GF-D8 (cell line): ENCODE results near the gene HSD17B2.
A peak's percentile ranks its signal among the peaks of the same experiment; 100 is the strongest.
"Not testable (repeated sequence)": the region's sequence is repeated elsewhere in the genome, so short reads cannot be mapped to it uniquely, and the experiment has no call there.

Experiments used
- DNase-seq: peaks from one replicate; lab custom pipeline; 2025; lab: John Stamatoyannopoulos, UW

The HSD17B2 gene

DNA sequence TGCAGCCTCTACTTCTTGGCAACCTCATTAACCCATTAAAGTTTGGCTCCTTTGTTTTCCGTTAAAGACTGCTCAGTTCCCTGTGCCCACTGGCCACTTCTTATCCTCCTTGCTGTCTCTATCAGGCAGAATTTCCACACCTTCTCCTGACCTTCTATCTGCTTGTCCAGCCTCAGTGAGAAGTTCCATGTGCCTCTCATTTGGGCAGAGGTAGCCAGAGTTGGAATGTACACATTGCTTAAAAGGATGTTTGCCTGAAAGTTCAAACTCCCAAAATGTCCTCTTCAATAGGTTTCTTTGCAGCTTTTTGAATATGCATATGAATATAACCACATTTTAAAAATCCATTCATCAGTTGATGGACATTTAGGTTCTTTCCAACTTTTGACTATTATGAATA lies 47.0 kb downstream of the HSD17B2 start:
- DNase-seq, result no peak

DNA sequence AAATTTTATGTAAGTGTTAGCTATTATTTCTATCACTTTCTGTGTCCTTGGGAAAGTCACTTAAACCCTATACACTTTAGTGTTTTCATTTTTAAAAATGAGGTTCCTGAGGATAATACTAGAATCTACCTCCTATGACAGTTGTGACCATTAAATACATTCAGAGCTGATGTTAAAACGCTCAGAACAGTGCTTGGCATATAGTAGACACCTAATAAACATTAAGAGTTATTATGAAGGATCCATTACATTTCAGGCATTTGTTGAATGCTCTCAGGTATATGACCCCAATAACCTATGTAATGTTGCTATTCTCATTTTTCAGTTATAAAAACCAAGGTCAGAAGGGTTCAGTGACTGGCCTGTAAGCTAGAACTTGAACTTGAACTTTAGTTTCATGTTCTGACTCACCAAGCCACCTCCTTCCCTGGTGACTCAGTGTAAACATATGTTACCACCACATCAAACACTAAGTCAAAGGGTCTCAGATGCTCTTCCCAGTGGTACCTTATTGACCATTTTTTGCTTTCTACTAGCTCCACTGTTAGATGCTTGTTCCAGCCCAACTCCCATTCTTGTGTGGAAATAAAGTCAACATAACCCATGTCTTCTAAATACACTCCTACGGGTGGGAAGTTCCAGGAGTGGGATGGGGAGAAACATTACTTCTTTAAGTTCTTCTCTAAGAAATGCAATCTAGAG lies 47.6 kb downstream of the HSD17B2 start:
- no peak for DNase-seq

DNA sequence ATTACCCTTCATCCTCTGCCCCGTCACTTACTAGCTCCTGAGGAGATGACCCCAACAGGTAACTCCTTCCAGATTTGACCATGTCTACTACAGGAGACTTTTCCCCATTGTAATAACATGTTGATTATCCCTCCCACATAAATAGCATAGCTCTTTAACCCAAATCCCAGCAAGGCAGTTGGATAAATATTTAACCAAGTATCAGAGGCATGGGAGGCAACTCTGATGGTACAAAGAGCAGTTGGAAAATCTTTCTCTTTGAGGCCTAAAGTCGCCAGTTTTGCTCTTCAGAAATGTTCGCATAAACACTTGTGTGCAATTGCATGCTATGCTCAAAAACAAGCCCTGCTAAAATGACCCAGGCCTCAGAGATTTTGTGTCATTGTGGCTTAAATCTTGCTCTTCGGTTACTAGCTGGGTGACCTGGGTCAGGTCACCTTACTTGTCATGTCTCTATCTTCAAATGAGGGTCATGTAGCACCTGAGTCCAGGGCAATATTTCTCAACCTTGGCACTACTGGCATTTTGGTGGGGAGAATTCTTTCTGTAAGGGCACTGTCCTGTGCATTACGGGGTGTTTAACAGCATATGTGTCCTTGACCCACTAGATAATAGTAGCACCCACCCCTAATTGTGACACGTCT lies 48.8 kb downstream of the HSD17B2 start:
- no peak for DNase-seq

DNA sequence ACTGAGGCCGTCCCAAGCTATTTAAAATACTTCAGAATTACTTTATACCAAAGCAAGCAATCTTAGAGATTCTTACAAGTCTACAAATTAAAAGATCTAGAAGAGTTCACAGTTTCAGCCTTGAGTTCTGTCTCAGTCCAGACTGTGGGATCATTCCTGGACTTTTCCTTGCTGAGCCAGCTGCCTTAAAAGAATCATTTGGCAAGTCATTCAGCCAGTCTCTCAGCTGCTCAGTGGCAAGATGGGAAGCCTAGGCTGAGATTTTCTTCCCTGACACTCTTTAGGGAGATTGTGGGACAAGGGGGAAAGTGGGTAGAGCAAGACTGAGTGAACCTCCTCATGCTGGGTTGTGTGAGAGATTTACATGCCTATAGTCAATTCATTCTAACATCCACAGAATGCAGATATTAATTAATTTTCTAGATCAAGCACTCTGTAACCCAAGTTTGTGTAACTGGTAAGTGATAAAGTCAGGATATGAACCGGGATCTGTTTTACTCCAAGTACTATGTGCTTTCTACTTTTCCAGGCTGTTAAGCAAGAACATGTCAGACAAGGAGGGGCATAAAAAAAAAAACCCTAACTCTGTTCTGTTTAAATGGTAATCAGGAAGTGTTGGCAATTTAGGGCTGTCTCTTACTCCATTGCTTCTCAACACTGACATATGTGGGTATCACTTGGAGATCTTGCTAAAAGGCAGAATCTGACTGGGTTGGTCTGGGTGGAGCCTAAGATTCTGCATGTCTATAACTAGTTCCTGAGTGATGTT lies 50.1 kb downstream of the HSD17B2 start:
- DNase-seq, result no peak

DNA sequence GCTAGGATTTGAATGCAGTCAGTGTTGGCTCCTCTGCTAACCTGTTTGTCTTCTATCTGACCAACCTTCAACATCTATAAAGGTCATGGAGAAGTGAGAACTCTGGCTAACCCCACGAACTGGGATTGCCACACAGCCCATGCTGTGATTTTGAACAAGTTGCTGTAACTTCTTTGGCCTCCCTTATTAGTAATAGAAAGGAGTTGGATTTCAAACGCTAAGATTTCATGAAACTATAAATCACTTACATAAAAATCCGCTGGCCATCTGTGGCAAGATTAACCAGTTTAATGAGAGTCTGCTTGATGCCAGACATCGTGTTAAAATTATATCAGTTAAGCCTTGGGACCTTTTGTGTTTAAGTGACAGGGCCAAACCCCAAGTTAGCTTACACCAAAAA lies 53.4 kb downstream of the HSD17B2 start:
- no peak for DNase-seq

DNA sequence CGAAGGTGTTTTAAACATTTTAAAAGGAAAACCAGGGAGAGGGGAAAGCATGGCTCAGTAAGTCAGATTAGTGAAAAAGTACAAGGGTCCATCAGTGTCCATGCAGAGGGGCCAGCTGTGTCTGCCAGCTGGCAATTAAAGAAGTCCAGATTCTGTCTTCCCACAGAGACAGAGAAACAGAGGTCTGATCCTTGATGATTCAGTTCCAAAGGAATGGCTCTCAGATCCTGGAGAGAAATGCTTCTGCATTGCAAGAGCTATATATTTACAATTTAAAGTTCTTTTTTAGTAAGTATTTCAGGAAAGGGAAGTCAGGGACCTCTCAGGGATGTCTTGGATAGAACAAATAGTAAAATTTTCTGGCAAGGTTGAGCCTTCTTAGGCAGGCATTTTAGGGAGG lies 56.2 kb downstream of the HSD17B2 start:
- no peak for DNase-seq

DNA sequence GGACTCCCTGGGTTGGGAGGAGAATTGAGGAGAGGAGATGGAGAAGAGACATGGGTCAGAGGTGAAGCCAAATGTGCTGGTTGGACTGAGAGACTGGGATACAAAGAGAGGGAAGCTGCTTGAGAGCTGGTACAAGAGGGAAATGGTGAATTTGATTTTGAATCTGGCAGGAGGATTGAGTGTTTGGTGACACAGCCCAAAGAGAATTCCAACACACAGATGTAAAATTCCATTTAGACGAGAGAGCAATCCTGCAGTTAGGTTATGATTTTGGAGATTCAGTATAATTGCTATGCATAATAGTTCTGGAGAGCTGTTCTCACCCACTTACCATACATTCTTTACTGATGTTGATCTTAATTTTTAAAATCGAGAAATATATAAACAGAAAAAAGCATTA lies 57.7 kb downstream of the HSD17B2 start:
- no peak for DNase-seq

DNA sequence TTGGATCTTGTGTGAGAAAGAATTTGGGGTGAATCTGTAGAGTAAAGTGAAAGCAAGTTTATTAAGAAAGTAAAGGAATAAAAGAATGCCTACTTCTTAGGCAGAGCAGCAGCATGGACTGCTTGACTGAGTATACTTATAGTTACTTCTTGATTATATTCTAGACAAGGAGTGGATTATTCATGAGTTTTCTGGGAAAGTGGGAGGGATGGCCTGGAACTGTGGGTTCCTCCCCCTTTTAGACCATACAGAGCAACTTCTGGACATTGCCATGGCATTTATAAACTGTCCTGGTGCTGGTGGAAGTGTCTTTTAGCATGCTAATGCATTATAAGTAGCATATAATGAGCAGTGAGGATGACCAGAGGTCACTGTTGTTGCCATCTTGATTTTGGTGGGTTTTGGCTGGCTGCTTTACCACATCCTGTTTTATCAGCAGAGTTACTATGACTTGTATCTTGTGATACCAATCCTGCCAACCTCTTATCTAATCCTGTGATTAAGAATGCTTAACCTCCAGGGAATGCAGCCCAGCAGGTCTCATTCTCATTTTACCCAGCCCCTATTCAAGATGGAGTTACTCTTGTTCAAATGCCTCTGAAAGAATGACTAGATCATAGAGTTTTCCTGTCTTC lies 58.7 kb downstream of the HSD17B2 start:
- DNase-seq, result no peak

DNA sequence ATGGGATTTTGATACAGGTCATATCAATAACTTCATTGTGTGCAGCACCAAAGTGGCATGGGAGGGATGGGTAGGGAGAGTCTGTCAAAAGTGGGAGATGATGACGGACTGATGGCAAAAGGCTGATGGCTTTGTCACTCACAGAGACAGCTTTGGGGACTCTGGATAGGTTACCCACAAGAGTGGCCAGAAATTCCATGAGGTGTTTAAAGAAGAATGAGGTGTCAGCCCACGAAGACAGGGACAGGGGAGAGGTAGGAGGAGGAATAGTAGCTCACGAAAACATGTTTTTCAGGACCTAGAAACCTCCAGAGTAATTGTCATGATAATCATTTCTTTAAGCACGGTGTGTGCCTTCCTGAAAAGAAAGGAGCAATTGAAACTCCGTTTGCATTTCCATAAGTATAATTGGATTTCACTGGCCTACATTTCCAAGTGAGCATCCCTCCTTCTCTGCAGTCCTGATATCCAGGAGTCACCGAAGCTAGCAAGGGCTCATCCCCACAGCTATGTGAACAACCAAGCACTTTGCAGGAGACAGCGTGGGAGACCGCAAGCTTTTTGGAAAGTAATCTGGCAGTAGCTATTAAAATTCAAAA lies 60.0 kb downstream of the HSD17B2 start:
- no peak for DNase-seq

DNA sequence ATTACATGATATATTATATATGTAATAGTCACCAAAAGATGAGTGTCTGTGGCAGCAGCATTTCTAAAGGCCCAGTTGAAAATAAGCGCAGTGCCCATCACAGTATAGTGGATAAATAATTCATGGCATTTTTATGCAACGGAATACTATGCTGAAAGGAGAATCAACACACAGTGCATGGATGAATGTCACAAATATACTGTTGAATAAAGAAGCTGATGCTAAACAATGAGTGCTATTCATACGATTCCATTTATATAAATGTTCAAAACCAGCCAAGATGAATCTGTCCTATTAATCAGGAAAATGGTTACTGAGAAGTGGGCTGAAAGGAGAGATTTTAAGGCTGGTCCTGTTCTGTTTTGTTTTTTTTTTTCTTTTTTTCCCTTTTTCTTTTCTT lies 61.6 kb downstream of the HSD17B2 start:
- DNase-seq, result no peak

DNA sequence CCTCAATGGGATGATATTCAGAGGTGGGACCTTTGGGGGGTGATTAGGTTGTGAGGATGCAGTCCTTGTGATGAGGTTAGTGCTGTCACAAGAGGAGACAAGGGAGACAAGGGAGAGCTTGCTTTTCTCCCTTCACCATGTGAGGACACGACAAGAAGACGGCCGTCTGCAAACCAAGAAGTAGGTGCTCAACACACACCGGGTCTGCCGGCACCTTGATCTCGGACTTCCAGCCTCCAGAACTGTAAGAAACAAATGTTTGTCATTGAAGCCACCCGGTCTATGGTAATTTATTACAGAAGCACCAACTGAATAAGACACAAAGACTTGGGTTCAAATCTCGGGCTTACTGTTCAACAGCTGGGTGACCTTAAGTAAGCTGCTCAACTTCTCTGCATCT lies 70.1 kb downstream of the HSD17B2 start:
- no peak for DNase-seq

DNA sequence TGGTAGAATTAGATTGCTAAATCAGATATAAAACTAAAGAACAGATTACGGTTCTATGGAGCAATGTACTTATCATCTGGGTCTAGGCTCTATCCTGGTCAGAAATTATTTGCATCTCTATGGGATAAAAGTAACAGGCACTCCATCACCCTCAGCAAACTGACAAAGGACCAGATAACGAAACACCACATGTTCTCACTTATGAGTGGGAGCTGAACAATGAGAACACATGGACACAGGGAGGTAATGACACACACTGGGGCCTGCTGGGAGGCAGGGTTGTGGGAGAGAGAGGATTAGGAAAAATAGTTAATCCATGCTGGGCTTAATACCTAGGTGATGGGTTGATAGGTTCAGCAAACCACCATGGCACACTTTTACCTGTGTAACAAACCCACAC lies 73.0 kb downstream of the HSD17B2 start:
- no peak for DNase-seq

DNA sequence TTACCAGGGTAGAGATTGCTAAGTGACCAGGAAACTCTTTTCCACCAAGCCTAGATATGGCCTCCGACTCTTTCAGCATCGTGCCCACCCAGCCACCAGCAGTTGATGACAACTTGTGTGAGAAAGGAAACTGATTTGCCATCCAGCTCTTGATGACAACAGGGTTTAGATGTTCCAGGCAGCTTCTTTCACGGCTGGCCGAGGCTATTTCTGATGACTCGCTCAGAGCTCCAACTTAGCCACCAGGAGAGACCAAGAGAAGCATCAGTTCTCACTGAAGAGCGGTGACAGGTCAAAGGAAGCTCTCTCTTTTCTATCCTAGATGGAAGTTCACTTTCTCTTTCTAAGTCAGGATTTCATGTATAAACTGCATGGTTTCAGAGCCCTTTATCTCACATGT lies 73.7 kb downstream of the HSD17B2 start:
- DNase-seq, result no peak

DNA sequence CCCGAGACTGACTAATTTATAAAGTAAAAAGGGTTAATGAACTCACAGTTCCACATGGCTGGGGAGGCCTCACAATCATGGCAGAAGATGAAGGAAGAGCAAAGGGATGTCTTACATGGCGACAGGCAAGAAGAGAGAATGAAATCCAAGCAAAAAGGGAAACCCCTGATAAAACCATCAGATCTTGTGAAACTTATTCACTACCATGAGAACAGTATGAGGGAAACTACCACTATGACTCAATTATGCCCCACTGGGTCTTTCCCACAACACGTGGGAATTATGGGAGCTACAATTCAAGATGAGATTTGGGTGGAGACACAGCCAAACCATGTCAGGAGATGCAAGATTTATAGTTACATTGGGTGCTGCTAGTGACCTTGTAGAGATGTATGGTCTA lies 74.2 kb downstream of the HSD17B2 start:
- not testable (repeated sequence) for DNase-seq

DNA sequence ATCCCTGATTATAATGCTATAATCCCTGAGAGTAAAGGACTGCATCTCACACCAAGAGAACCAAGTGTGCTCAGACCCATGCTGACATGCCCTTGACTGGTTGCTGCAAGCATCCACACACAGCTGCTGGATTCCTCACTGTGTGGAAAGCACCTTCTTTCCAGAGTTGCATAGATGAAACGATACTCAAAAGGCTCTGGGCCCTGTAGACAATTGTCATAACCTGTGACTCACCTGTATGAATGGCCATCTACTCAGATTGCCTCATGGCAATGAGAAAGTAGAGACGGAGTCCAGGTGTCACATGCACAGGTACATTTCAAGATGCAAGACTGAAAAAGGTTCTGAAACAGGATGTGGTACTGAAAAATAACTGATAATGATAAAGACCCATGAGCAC lies 76.9 kb downstream of the HSD17B2 start:
- no peak for DNase-seq

DNA sequence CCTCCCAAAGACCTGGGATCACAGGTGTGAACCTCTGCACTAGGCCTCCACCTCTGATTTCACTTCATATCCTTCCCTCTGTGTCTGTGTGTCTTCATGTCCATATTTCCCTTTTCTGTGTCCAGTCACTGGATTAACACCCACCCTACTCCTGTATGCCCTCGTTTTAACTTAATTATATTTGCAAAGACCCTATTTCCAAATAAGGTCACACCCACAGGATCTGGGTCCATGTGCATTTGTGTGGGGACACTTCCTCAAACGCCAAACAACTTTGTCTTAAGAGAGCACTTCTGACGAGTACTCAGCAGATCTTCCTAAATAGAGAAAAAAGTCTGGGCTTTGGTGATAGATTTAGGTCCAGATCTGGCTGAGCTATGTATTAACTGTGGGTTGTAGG lies 78.7 kb downstream of the HSD17B2 start:
- no peak for DNase-seq

DNA sequence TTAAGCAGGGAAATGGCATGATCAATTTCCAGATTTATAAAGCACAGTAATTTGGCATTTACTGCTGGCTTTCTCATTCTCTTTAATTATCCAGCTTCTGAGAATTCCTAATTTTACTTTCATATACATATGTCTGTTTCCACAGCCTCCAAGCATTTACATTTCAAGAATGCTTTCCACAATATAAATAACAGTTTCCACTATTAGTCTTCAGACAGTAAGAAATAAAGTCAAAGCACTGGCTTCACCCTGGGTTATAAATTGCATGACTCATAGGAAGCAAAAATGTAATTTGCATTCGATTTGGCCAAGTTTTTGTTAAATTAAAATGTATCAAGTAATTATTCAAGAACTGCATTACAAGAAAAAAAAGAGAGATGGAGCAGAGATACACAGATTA lies 81.5 kb downstream of the HSD17B2 start:
- DNase-seq, result no peak

DNA sequence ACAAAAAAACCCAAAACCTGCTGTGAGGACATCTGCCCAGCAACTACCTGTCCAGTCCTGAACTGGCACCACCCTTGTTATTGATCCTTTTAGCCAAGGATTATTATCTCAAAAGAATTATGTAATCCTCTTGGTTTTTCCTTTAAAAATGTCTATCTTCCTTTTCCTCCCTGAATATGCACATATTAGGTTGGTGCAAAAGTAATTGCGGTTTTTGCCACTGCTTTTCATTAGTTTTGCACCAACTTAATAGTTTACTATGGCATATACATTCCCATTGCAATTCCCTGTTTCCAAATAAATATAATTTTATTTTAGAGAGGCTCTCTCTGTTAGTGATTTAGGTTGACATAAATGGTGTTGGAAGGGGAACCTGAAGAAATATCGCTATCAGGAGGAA lies 83.7 kb downstream of the HSD17B2 start:
- no peak for DNase-seq

DNA sequence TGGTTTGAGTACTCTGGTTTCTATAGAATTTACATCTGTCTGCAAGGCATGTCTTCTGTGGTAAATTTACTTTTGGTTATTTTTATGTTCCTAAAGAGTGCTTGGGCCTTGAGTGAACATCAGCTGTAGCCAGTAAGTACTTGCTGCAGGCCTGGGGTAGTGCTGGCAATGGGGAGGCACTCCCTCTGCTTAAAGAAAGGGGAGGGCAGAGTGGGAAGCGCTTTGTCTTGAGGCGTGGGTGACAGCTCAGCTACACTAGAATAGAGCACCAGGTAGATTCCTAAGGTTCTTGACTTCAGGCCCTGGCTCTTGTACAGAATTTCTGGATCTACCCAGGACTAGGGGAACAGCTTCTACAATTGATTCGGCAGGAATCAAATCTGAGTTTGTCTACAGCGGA lies 84.4 kb downstream of the HSD17B2 start:
- DNase-seq, result no peak

DNA sequence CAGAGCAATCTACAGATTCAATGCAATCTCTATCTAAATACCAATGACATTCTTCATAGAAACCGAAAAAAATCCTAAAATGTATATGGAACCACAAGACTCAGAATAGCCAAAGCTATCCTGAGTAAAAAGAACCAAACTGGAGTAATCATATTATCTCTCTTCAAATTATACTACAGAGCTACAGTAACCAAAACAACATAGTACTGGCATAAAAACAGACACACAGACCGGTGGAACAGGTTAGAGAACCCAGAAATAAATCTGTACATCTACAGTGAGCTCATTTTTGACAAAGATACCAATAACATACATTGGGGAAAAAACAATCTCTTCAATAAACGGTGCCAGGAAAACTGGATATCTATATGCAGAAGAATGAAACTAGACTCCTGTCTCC lies 89.6 kb downstream of the HSD17B2 start:
- DNase-seq, result no peak

DNA sequence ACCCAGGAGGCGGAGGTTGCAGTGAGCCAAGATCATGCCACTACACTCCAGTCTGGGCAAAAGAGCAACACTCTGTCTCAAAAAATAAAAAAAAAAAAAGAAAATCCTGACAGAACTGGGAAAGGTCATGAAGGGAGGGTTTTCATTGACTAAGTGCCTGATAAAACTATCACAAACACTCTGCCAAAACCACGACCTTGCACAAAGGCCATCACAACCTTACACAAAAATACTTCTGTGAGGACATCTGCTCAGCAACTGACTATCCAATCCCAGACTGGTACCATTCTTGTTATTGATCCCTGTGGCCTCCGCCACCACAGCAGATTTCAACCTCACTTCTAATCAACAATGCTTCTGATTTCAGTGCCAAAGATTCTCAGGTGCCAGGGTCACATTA lies 94.8 kb downstream of the HSD17B2 start:
- no peak for DNase-seq

DNA sequence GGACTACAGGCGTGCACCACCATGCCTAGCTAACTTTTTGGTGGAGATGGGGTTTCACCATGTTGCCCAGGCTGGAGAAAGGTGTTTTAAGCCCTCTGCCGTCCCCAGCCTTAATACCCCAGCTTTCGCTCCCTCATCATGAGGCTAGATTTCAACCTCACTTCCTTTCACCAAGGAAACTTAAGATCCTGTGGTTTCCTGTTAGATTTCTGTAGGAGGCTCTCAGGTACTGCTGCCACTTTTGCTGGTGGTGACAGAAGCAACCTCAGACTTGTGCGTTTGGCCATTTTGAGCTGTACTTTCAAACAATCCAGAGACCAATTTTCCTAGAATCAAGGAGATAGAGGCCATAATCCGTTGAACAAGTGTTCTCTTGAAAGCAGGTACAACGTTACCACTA lies 98.7 kb downstream of the HSD17B2 start:
- peak; percentile 2 for DNase-seq

DNA sequence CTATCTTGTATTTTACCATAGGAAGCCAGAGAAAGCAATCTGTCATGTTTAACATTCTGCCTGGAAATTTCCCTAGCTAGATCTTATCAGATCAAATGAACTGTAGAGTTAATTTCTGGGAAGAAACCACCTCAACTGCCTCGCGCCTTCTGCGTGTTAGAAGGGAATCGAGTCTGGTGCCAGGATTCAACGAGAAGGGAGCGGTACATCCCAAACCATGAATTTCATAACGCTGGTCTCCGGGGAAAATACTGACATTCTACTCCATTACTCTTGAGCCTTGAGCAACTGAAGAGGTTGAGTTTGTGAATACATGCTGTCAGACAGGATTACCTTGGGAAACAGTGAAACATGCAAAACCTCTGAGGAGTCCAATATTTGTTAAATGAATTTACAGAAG lies 99.8 kb downstream of the HSD17B2 start:
- DNase-seq, result no peak
